ENCODE results near the gene XKR8.

GRCh38 chr1:27992276-27992675, 32.5 kb downstream of the XKR8 start:
- no peak for TF ChIP-seq LEF1 (IDR thresholded peaks at IDR 0.05; ENCODE audit: borderline replicate concordance)
- TF ChIP-seq PKNOX1 (IDR thresholded peaks at IDR 0.05): no peak
- TF ChIP-seq FOXK2 (IDR thresholded peaks at IDR 0.05): no peak
- no peak for TF ChIP-seq SUZ12 (IDR thresholded peaks at IDR 0.05)
- no peak for TF ChIP-seq CTBP1 (IDR thresholded peaks at IDR 0.05; ENCODE audit: borderline replicate concordance)
- TF ChIP-seq TARDBP (IDR thresholded peaks at IDR 0.05): no peak
- TF ChIP-seq ZNF384 (IDR thresholded peaks at IDR 0.05): no peak
- TF ChIP-seq ARNT (IDR thresholded peaks at IDR 0.05): no peak
- TF ChIP-seq HDGF (IDR thresholded peaks at IDR 0.05; ENCODE audit: borderline replicate concordance): no peak
- TF ChIP-seq FOXA1 (IDR thresholded peaks at IDR 0.05): no peak
- TF ChIP-seq FOXM1 (IDR thresholded peaks at IDR 0.05; ENCODE audit: borderline replicate concordance): no peak
- TF ChIP-seq BHLHE40 (IDR thresholded peaks at IDR 0.05; ENCODE audit: borderline replicate concordance): no peak
- TF ChIP-seq NFRKB (IDR thresholded peaks at IDR 0.05): no peak
- TF ChIP-seq L3MBTL2 (conservative IDR thresholded peaks at IDR 0.05): no peak

Measured in HEK293T (cell line).